ENCODE measurements around the gene C6orf47. TPM values are rescaled to one million over a fixed set of nuclear protein-coding genes. Genes with fewer than 3 reads are reported as not detected.

C6orf47 gene
- total RNA-seq, 1 donor from 2014 or later, result 23.6 TPM

GRCh38 chr6:31610968-31611367 lies 49.6 kb downstream of the C6orf47 start:
- H3K9me3 Mint-ChIP-seq (ENCODE audit: low read depth), result no peaks in the 10 kb centered on the region
- H3K27ac Mint-ChIP-seq, result no peak overlapping the region
- DNase-seq (ENCODE audit: low spot score, unreplicated experiment), result no peak
- no peak for TF ChIP-seq CTCF (IDR thresholded peaks at IDR 0.05; ENCODE audit: unreplicated experiment)
- no peaks in the 10 kb centered on the region for H3K36me3 Mint-ChIP-seq (ENCODE audit: insufficient read depth)
- no peak overlapping the region for H3K4me3 Mint-ChIP-seq (ENCODE audit: low read depth)
- no peaks in the 10 kb centered on the region for H3K27me3 Mint-ChIP-seq
- peaks cover 11% of the 10 kb centered on the region for H3K4me1 Mint-ChIP-seq (ENCODE audit: low read depth)

- H3K27me3 Mint-ChIP-seq, result no peaks in the 10 kb centered on the region
- no peak overlapping the region for H3K4me3 Mint-ChIP-seq (ENCODE audit: low read depth)
- no peak overlapping the region for H3K27ac Mint-ChIP-seq
- no peaks in the 10 kb centered on the region for H3K9me3 Mint-ChIP-seq (ENCODE audit: low read depth)
- DNase-seq (ENCODE audit: low spot score, unreplicated experiment), result no peak
- no peak for TF ChIP-seq CTCF (IDR thresholded peaks at IDR 0.05; ENCODE audit: unreplicated experiment)
- no peaks in the 10 kb centered on the region for H3K36me3 Mint-ChIP-seq (ENCODE audit: insufficient read depth)
- H3K4me1 Mint-ChIP-seq (ENCODE audit: low read depth), result peaks cover 8% of the 10 kb centered on the region
Observed at GRCh38 chr6:31609519-31610406, 50.8 kb downstream of the C6orf47 start.

Small RNAs within 50 kb of the gene (microRNA-seq; reads per million reads assigned to microRNA genes)
- gene MIR4646 (ENCODE audit: borderline number of aligned reads, unreplicated experiment) (3.0 reads per million), gene MIR6832 (ENCODE audit: borderline number of aligned reads, unreplicated experiment) (2.4 reads per million)

Other genes starting within 250 kb of the C6orf47 start
- gene MICB, start 162.6 kb downstream of the C6orf47 start, total RNA-seq, result 0.43 and 0.95 TPM in 2 replicates
- gene MCCD1, start 131.8 kb downstream of the C6orf47 start, total RNA-seq, result not detected in 2 replicates
- 766 and 810 TPM in 2 replicates for gene DDX39B, start 118.8 kb downstream of the C6orf47 start, total RNA-seq
- 1.5 TPM in 2 replicates for gene ATP6V1G2, start 114.2 kb downstream of the C6orf47 start, total RNA-seq
- 26.4 and 28.7 TPM in 2 replicates for gene NFKBIL1, start 113.2 kb downstream of the C6orf47 start, total RNA-seq
- not detected in 2 replicates for gene LTA, start 88.5 kb downstream of the C6orf47 start, total RNA-seq
- gene TNF, start 85.2 kb downstream of the C6orf47 start, total RNA-seq, result not detected in 2 replicates
- 0.57 TPM in 1 of 2 replicates, not detected in the other for gene LTB, start 78.4 kb downstream of the C6orf47 start, total RNA-seq
- not detected in 2 replicates for gene LST1, start 74.5 kb downstream of the C6orf47 start, total RNA-seq
- not detected in 2 replicates for gene NCR3, start 67.8 kb downstream of the C6orf47 start, total RNA-seq
- 1.7 and 3.1 TPM in 2 replicates for gene AIF1, start 45.5 kb downstream of the C6orf47 start, total RNA-seq
- gene PRRC2A, start 40.1 kb downstream of the C6orf47 start, total RNA-seq, result 272 and 273 TPM in 2 replicates
- 458 and 471 TPM in 2 replicates for gene BAG6, start 8.1 kb downstream of the C6orf47 start, total RNA-seq
- 7.1 and 7.5 TPM in 2 replicates for gene APOM, start 4.9 kb downstream of the C6orf47 start, total RNA-seq
- gene GPANK1, start 4.2 kb upstream of the C6orf47 start, total RNA-seq, result 15.2 and 18.0 TPM in 2 replicates
- gene CSNK2B, start 5.3 kb upstream of the C6orf47 start, total RNA-seq, result 163 and 165 TPM in 2 replicates
- gene LY6G5B, start 9.2 kb upstream of the C6orf47 start, total RNA-seq, result 24.8 and 30.6 TPM in 2 replicates
- 4.4 and 6.5 TPM in 2 replicates for gene LY6G5C, start 20.3 kb upstream of the C6orf47 start, total RNA-seq
- 93.0 and 96.9 TPM in 2 replicates for gene ABHD16A, start 42.5 kb upstream of the C6orf47 start, total RNA-seq
- gene LY6G6F, start 46.1 kb upstream of the C6orf47 start, total RNA-seq, result not detected in 2 replicates
- not detected in 2 replicates for gene LY6G6D, start 54.6 kb upstream of the C6orf47 start, total RNA-seq
- gene LY6G6C, start 61.0 kb upstream of the C6orf47 start, total RNA-seq, result 0.60 and 1.3 TPM in 2 replicates
- not detected in 2 replicates for gene MPIG6B, start 62.6 kb upstream of the C6orf47 start, total RNA-seq
- gene DDAH2, start 68.5 kb upstream of the C6orf47 start, total RNA-seq, result 218 and 233 TPM in 2 replicates
- gene CLIC1, start 75.8 kb upstream of the C6orf47 start, total RNA-seq, result 275 and 286 TPM in 2 replicates
- 45.0 and 51.3 TPM in 2 replicates for gene MSH5, start 79.2 kb upstream of the C6orf47 start, total RNA-seq
- gene SAPCD1, start 101.9 kb upstream of the C6orf47 start, total RNA-seq, result 8.6 and 11.9 TPM in 2 replicates
- 9.5 and 11.6 TPM in 2 replicates for gene VWA7, start 116.5 kb upstream of the C6orf47 start, total RNA-seq
- gene VARS1, start 135.0 kb upstream of the C6orf47 start, total RNA-seq, result 85.6 and 92.6 TPM in 2 replicates
- 80.4 and 82.9 TPM in 2 replicates for gene LSM2, start 146.2 kb upstream of the C6orf47 start, total RNA-seq
- 2.4 and 2.5 TPM in 2 replicates for gene HSPA1L, start 154.5 kb upstream of the C6orf47 start, total RNA-seq
- gene HSPA1A, start 154.8 kb upstream of the C6orf47 start, total RNA-seq, result 52.5 and 56.6 TPM in 2 replicates
- 152 and 165 TPM in 2 replicates for gene HSPA1B, start 167.0 kb upstream of the C6orf47 start, total RNA-seq
- gene NEU1, start 202.0 kb upstream of the C6orf47 start, total RNA-seq, result 52.4 and 57.4 TPM in 2 replicates
- gene SLC44A4, start 218.2 kb upstream of the C6orf47 start, total RNA-seq, result 17.5 and 19.1 TPM in 2 replicates
- 161 and 175 TPM in 2 replicates for gene EHMT2, start 236.9 kb upstream of the C6orf47 start, total RNA-seq
- 47.1 and 55.5 TPM in 2 replicates for gene ZBTB12, start 241.3 kb upstream of the C6orf47 start, total RNA-seq

Data from progenitor cell of endocrine pancreas (in vitro differentiated cells).